Keratinocyte (primary cell): ENCODE results near the gene BRSK2.

Experiments
- CTCF ChIP-seq, 3 experiments: IDR thresholded peaks in 1 of 3; conservative IDR thresholded peaks in 1 of 3; optimal IDR thresholded peaks in 1 of 3; 2 replicates in 2 of 3; 3 replicates in 1 of 3; pipeline versions ENCODE3 to v1.5.1; 2011; ENCODE audit warnings: low read length in 3 of 3, mild to moderate bottlenecking in 3 of 3, moderate library complexity in 2 of 3, control low read depth in 1 of 3, inconsistent platforms in 1 of 3; ENCODE audit not compliant: insufficient read depth in 2 of 3; ENCODE audit errors: extremely low read depth in 1 of 3
- EZH2 ChIP-seq: IDR thresholded peaks from one replicate; pipeline ENCODE4 v1.6.1; 2012; ENCODE audit warnings: inconsistent platforms, mild to moderate bottlenecking, low read length, moderate library complexity

GRCh38 chr11:1422481-1422880, 32.7 kb downstream of the BRSK2 start:
- TF ChIP-seq CTCF (optimal IDR thresholded peaks at IDR 0.05 in 1 of 3, IDR thresholded peaks at IDR 0.05 in 1 of 3, conservative IDR thresholded peaks at IDR 0.05 in 1 of 3; ENCODE audit: extremely low read depth in 1 of 3, insufficient read depth in 2 of 3, low read length in 3 of 3) (no peak), EZH2 (no peak)
